Pancreas (tissue), 10 donors: Measurements from ENCODE around the gene SDR42E1. TPM values are rescaled to one million over a fixed set of nuclear protein-coding genes. Genes with fewer than 3 reads are reported as not detected.

Source experiments
- ATAC-seq, 4 donors: fragments of 200-7000 bp; cut with Tn5 transposase; one replicate each; pipeline versions ENCODE4 v1.8.0 to v1.9.1; 2020; ENCODE audit warnings: mild to moderate bottlenecking in 4 of 4, moderate library complexity in 4 of 4
- DNase-seq, 6 donors: peaks; one replicate each; pipeline ENCODE4 v3.0.0-alpha.2; 2020
- FAIRE-seq: peaks from 2 replicates; lab custom pipeline; 2012; peaks lifted over from hg19 to GRCh38; lab: Jason Lieb, UNC
- H3K27ac ChIP-seq, 4 donors: fragments of 200-600 bp; sonication (generic); 1 replicate in 3 of 4; 2 replicates in 1 of 4; pipeline versions ENCODE4 v1.5.0 to v1.8.0; 2020
- H3K27me3 ChIP-seq, 4 donors: fragments of 200-600 bp; one replicate each; pipeline ENCODE4 v1.8.0; 2021
- H3K36me3 ChIP-seq, 3 donors: fragments of 200-600 bp; sonication (generic) in 1 of 3; one replicate each; pipeline versions ENCODE4 v1.5.0 to v1.8.0; 2020 to 2021
- H3K4me1 ChIP-seq, 3 donors: fragments of 200-600 bp; one replicate each; pipeline ENCODE4 v1.8.0; 2021
- H3K4me3 ChIP-seq, 4 donors: fragments of 200-600 bp; sonication (generic) in 2 of 4; one replicate each; pipeline versions ENCODE4 v1.5.0 to v1.8.0; 2020 to 2021
- H3K9me3 ChIP-seq, 4 donors: fragments of 200-600 bp; one replicate each; pipeline ENCODE4 v1.8.0; 2021
- WGBS, 2 donors: extraction: QIAGEN DNeasy Blood & Tissue Kit; methylation state at CpG; one replicate each; pipeline ENCODE4 v1.1.7; 2013; 5-methylcytosine and 5-hydroxymethylcytosine counted together
- intact Hi-C, 3 donors: fragments of 100-400 bp; cut with DNase I; formaldehyde crosslinking; loops; one replicate each; pipeline versions ENCODE4 v1.11.1 to v1.14.2; 2022
- polyA plus RNA-seq, 2 donors: library from polyadenylated mRNA; stranded (reverse); fragments of 200-250 nt; gene quantifications; one replicate each; pipeline ENCODE4 v1.2.3, GENCODE V29; 2013
- total RNA-seq, 6 donors: library from RNA; stranded (reverse); fragmentation: NEBNext Ultra II Directional in 4 of 6; extraction: Animal tissue kit (Norgen Biotek cat#: 25700) in 4 of 6; gene quantifications; one replicate each; pipeline versions ENCODE4 v1.2.1 to v1.2.4, GENCODE V29; 2021 to 2023
- TF ChIP-seq, protein P1 (sequence below), 4 donors: fragments of 200-600 bp; sonication (generic) in 3 of 4; IDR thresholded peaks; one replicate each; pipeline versions ENCODE4 v1.5.0 to v1.8.0; 2021; ENCODE audit warnings: antibody characterized with exemption in 4 of 4
- donor health status: healthy with polysubstance abuse.
- donor health status: DM: no; HTN: no; CAD: no; lungs with moderate emphysema.
- donor health status: DM: no; HTN: no; CAD: no.
- donor health status: control.
- donor health status: control.
- donor health status: Bipolar disorder and iron deficiency.
- donor health status: DM: yes; HTN: yes; CAD: no.
- donor health status: DM: no; HTN: no; CAD: no.
- donor health status: DM: no; HTN: no; CAD: no.
- donor health status: DM: yes; HTN: yes; CAD: no.

SDR42E1 gene
- total and polyA plus RNA-seq, 8 donors, result 2.5 to 13.3 (median 5.8) TPM

DNA sequence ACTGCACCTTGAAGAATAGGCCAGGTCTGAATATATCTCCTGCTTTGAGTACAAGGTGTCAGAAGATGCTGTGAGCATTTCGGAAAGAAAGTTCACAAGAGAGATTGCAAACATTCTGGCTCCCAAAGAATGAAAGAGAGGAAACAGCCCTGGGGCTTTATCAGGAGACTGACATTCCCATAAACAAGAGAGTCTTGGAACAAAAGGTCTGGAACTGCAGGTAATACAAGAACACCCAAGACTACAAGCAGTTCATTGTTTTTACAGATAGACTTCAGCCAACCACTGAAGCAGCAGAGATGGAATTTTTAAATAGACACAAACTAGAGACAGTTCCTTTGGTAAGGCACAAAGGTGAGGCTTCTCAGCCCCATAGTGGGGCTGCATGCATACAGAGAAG, 38.2 kb upstream of the SDR42E1 start:
- TF ChIP-seq, protein P1, sequence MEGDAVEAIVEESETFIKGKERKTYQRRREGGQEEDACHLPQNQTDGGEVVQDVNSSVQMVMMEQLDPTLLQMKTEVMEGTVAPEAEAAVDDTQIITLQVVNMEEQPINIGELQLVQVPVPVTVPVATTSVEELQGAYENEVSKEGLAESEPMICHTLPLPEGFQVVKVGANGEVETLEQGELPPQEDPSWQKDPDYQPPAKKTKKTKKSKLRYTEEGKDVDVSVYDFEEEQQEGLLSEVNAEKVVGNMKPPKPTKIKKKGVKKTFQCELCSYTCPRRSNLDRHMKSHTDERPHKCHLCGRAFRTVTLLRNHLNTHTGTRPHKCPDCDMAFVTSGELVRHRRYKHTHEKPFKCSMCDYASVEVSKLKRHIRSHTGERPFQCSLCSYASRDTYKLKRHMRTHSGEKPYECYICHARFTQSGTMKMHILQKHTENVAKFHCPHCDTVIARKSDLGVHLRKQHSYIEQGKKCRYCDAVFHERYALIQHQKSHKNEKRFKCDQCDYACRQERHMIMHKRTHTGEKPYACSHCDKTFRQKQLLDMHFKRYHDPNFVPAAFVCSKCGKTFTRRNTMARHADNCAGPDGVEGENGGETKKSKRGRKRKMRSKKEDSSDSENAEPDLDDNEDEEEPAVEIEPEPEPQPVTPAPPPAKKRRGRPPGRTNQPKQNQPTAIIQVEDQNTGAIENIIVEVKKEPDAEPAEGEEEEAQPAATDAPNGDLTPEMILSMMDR (IDR thresholded peaks at IDR 0.05), result no peak
- DNase-seq (no peak), FAIRE-seq (no peak), ATAC-seq (peak in 2 of 4 donors; percentile 24 to 53)
- no peaks in the 10 kb centered on the region for H3K36me3 ChIP-seq
- H3K4me1 ChIP-seq, result peaks cover 21 to 35% (median 33%) of the 10 kb centered on the region in 3 donors
- WGBS, 2 donors, result 28 to 32% methylated on average over 1 of the region's 1 CpG
- H3K27me3 ChIP-seq, result no peaks in the 10 kb centered on the region
- no peaks in the 10 kb centered on the region for H3K9me3 ChIP-seq
- intact Hi-C loops, result loop anchor here in 1 of 3 donors (10.0 kb wide), 1 partner anchor 165 kb away; no protein-coding TSS in a partner anchor
- H3K4me3 ChIP-seq, result no peak overlapping the region
- peak overlapping the region in 3 of 4 donors; percentile 5 to 40 (median 33) for H3K27ac ChIP-seq

DNA sequence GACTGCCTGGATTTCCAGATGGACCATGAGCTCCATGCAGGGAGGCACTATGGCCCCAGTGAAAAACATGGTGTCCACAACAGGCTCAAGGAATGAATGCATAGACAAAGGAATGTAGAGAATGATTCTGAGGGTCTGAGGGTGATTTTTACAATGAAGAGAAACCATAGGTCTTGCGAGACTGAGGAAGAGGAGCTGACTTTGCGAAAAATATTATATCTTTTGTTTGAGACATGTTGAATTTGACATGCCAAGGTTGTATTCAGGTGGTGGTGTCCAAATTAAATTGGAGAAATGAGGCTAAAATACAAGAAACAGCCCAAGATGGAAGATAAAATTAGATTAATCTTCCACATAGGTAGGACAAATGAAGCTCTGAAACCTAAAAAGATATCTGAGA, 36.5 kb upstream of the SDR42E1 start:
- no peak for FAIRE-seq
- peaks cover 21 to 35% (median 31%) of the 10 kb centered on the region in 3 donors for H3K4me1 ChIP-seq
- no peak for DNase-seq
- no peaks in the 10 kb centered on the region for H3K36me3 ChIP-seq
- TF ChIP-seq, protein P1 (IDR thresholded peaks at IDR 0.05), result no peak
- H3K4me3 ChIP-seq, result no peak overlapping the region
- intact Hi-C loops, result loop anchor here in 1 of 3 donors (10.0 kb wide), 1 partner anchor 167 kb away; no protein-coding TSS in a partner anchor
- H3K27me3 ChIP-seq, result no peaks in the 10 kb centered on the region
- no peak for ATAC-seq
- 90 to 96% methylated on average over 2 of the region's 2 CpGs for WGBS, 2 donors
- H3K27ac ChIP-seq, result peak overlapping the region in 2 of 4 donors; percentile 14 to 37
- no peaks in the 10 kb centered on the region for H3K9me3 ChIP-seq

DNA sequence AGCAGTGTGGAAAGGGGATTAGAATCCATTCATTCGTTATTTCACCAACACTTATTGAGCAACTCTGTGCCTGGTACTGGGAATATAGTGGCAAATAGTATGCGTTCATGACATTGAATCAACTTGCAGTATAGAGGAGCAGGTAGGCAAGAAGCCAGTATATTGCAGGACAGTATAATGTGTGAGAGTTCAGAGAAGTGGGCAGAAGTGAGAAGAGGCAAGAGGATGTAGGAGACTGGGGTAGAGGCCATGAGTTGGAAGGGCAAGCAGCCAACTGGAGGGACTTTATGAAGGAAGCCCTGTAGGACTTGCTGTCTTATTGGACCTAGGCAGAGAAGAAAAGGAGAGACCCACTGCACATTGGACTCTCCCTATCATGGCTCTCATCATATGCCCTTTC, 36.1 kb upstream of the SDR42E1 start:
- ATAC-seq (no peak), FAIRE-seq (no peak), DNase-seq (no peak)
- peaks cover 20 to 32% (median 27%) of the 10 kb centered on the region in 3 donors for H3K4me1 ChIP-seq
- intact Hi-C loops, result loop anchor here in 1 of 3 donors (10.0 kb wide), 1 partner anchor 167 kb away; no protein-coding TSS in a partner anchor
- H3K36me3 ChIP-seq, result no peaks in the 10 kb centered on the region
- H3K27ac ChIP-seq, result peak overlapping the region in 1 of 4 donors; percentile 14
- WGBS, 2 donors, result 83 to 90% methylated on average over 2 of the region's 2 CpGs
- no peak overlapping the region for H3K4me3 ChIP-seq
- H3K27me3 ChIP-seq, result no peaks in the 10 kb centered on the region
- no peaks in the 10 kb centered on the region for H3K9me3 ChIP-seq
- TF ChIP-seq, protein P1 (IDR thresholded peaks at IDR 0.05), result no peak

DNA sequence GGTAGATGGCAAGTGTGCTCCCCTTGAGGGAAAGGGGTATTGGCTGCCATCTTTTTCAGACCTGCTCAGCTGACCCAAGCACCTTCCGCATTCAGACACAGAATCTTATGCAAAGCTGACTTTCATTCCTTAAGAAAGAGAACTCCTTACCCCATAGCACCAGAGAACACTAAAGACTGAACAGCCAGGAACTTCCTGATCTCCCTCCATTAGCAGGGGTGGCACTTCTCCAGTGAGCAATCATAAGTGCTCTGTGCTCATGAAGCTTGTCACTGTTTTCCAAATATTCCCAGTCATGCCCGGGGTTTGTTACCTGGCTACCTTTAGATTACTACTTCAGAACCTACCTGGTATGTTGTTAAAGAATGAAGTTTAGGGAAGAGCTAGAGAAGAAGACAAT, 35.7 kb upstream of the SDR42E1 start:
- intact Hi-C loops, result loop anchor here in 1 of 3 donors (10.0 kb wide), 1 partner anchor 168 kb away; no protein-coding TSS in a partner anchor
- H3K36me3 ChIP-seq, result no peaks in the 10 kb centered on the region
- ATAC-seq (no peak), DNase-seq (no peak), FAIRE-seq (no peak)
- H3K27ac ChIP-seq, result no peak overlapping the region
- H3K4me3 ChIP-seq, result no peak overlapping the region
- 73 to 81% methylated on average over 2 of the region's 2 CpGs for WGBS, 2 donors
- H3K9me3 ChIP-seq, result no peaks in the 10 kb centered on the region
- TF ChIP-seq, protein P1 (IDR thresholded peaks at IDR 0.05), result no peak
- H3K27me3 ChIP-seq, result no peaks in the 10 kb centered on the region
- H3K4me1 ChIP-seq, result peaks cover 15 to 28% (median 23%) of the 10 kb centered on the region in 3 donors

DNA sequence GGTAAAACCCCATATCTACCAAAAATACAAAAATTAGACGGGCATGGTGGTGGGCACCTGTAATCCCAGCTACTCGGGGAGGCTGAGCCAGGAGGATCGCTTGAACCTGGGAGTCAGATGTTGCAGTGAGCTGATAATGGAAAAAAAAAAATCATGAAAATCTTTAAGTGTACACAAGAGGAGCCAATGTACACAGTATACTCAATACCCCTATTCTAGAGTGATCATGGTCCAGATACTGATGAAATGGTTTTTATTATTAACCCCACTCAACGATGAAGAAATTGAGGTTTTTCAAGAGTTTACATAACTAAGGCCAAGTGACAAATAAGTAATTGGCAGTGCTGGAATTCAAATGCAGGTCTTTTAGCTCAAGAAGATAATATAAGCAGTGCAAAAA, 35.3 kb upstream of the SDR42E1 start:
- H3K27ac ChIP-seq, result no peak overlapping the region
- FAIRE-seq (no peak), ATAC-seq (no peak), DNase-seq (no peak)
- peaks cover 11 to 24% (median 19%) of the 10 kb centered on the region in 3 donors for H3K4me1 ChIP-seq
- H3K27me3 ChIP-seq, result no peaks in the 10 kb centered on the region
- H3K9me3 ChIP-seq, result no peaks in the 10 kb centered on the region
- no peak overlapping the region for H3K4me3 ChIP-seq
- TF ChIP-seq, protein P1 (IDR thresholded peaks at IDR 0.05), result no peak
- 66 to 69% methylated on average over 4 of the region's 4 CpGs for WGBS, 2 donors
- intact Hi-C loops, result loop anchor here in 1 of 3 donors (10.0 kb wide), 1 partner anchor 168 kb away; no protein-coding TSS in a partner anchor
- H3K36me3 ChIP-seq, result no peaks in the 10 kb centered on the region
